ENCODE measurements around the gene KIAA1217.

The KIAA1217 gene

DNA sequence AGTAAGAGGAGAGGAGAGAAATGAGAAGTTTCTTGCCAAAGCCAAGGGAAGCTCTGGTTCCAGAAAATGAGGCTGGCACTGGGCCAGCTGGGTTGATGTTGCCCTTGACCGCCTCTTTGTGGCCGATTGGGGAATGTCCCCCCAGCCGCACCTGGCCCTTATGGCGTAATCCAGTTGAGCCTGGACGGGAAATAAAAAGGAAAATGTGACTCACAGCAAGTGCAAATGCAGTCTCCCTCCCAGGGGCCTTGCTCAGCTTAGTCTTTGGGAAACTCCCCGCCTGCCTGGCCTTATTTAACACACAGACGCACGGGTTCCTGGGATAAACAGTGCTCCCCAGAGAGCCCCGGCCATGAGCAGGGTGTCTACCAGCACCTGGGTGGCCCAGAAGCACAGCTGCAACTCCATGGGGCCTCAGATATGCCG lies 174.8 kb downstream of the KIAA1217 start:
- Histone ChIP-seq H3K4me1 (ENCODE audit: insufficient read depth, low read length) (no peaks in the 10 kb centered on the region), H3K27ac (ENCODE audit: low read length) (no peak overlapping the region), H3K79me2 (ENCODE audit: insufficient read depth, low read length) (no peaks in the 10 kb centered on the region), H3K9me3 (ENCODE audit: insufficient read depth, low read length, severe bottlenecking) (no peaks in the 10 kb centered on the region), H3K27me3 (ENCODE audit: insufficient read depth, low read length, poor library complexity) (no peaks in the 10 kb centered on the region), H3K4me3 (ENCODE audit: low read depth in 1 of 2, low read length in 2 of 2) (no peak overlapping the region), H3K9ac (ENCODE audit: low read depth, low read length) (no peak overlapping the region), H3K36me3 (ENCODE audit: insufficient read depth, low read length) (no peaks in the 10 kb centered on the region), H2AFZ (ENCODE audit: low read depth, low read length) (no peak overlapping the region; the same call in 1 of the 2 replicates), H4K20me1 (ENCODE audit: insufficient read depth, low read length) (no peaks in the 10 kb centered on the region), H3K4me2 (ENCODE audit: insufficient read depth, low read length) (no peak overlapping the region)
- no peak for DNase-seq
- no peak for ATAC-seq (ENCODE audit: insufficient read depth, low read depth)
- no peak for TF ChIP-seq EZH2 (IDR thresholded peaks at IDR 0.05; ENCODE audit: borderline replicate concordance, low read depth, low read length, severe bottlenecking)
- TF ChIP-seq, protein P1, sequence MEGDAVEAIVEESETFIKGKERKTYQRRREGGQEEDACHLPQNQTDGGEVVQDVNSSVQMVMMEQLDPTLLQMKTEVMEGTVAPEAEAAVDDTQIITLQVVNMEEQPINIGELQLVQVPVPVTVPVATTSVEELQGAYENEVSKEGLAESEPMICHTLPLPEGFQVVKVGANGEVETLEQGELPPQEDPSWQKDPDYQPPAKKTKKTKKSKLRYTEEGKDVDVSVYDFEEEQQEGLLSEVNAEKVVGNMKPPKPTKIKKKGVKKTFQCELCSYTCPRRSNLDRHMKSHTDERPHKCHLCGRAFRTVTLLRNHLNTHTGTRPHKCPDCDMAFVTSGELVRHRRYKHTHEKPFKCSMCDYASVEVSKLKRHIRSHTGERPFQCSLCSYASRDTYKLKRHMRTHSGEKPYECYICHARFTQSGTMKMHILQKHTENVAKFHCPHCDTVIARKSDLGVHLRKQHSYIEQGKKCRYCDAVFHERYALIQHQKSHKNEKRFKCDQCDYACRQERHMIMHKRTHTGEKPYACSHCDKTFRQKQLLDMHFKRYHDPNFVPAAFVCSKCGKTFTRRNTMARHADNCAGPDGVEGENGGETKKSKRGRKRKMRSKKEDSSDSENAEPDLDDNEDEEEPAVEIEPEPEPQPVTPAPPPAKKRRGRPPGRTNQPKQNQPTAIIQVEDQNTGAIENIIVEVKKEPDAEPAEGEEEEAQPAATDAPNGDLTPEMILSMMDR (IDR thresholded peaks at IDR 0.05; ENCODE audit: borderline replicate concordance, extremely low read depth, low read length, poor library complexity, severe bottlenecking), result peak; percentile 13

DNA sequence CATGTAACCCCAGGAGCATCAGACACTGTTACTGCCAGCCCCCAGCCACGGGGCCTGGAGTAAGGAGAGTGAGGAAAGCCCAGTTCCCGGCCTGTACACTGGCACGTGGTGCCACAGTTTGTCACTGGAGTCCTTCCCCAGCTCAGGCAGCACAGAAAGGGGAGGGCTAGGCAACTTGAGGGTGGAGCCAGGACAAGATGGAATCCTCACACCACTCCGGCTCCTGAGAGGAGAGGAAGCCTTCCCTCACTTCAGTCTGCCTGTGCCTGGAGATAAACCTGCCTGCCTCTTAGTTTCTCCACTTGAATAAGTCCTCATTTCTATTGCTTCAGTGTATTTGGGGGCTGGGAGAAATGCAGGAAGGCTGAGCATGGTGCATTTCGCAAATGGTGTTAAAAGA lies 176.0 kb downstream of the KIAA1217 start:
- Histone ChIP-seq H2AFZ (ENCODE audit: low read depth, low read length) (no peak overlapping the region), H3K9ac (ENCODE audit: low read depth, low read length) (no peak overlapping the region), H3K27ac (ENCODE audit: low read length) (no peak overlapping the region), H3K4me2 (ENCODE audit: insufficient read depth, low read length) (no peak overlapping the region), H3K27me3 (ENCODE audit: insufficient read depth, low read length, poor library complexity) (no peaks in the 10 kb centered on the region), H3K4me3 (ENCODE audit: low read depth in 1 of 2, low read length in 2 of 2) (no peak overlapping the region), H3K4me1 (ENCODE audit: insufficient read depth, low read length) (no peaks in the 10 kb centered on the region), H3K9me3 (ENCODE audit: insufficient read depth, low read length, severe bottlenecking) (no peaks in the 10 kb centered on the region), H4K20me1 (ENCODE audit: insufficient read depth, low read length) (no peaks in the 10 kb centered on the region), H3K79me2 (ENCODE audit: insufficient read depth, low read length) (no peaks in the 10 kb centered on the region), H3K36me3 (ENCODE audit: insufficient read depth, low read length) (no peaks in the 10 kb centered on the region)
- no peak for DNase-seq
- no peak for ATAC-seq (ENCODE audit: insufficient read depth, low read depth)
- no peak for TF ChIP-seq EZH2 (IDR thresholded peaks at IDR 0.05; ENCODE audit: borderline replicate concordance, low read depth, low read length, severe bottlenecking)
- TF ChIP-seq, protein P1 (IDR thresholded peaks at IDR 0.05; ENCODE audit: borderline replicate concordance, extremely low read depth, low read length, poor library complexity, severe bottlenecking), result no peak

DNA sequence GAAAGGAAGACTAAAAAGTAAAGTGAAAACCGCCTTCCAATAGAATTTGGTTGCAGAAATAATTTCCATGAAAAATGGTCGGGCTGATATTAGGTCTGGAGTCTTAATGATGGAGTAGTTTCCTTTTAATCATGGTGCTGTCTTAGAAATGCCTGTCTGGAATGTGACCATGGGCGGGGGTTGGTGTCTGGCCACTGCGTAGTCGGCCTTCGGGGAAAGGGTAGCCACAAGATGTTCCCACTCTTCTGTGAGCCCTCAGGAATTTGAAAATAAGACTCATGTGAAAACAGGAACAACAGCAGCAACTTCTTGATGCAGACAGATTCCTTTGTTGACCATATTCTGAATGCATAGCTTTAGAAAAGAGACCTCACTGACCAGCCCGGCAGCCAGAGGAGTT lies 176.8 kb downstream of the KIAA1217 start:
- ATAC-seq (ENCODE audit: insufficient read depth, low read depth), result no peak
- Histone ChIP-seq H3K36me3 (ENCODE audit: insufficient read depth, low read length) (no peaks in the 10 kb centered on the region), H2AFZ (ENCODE audit: low read depth, low read length) (no peak overlapping the region), H3K27ac (ENCODE audit: low read length) (no peak overlapping the region), H3K9ac (ENCODE audit: low read depth, low read length) (no peak overlapping the region), H3K9me3 (ENCODE audit: insufficient read depth, low read length, severe bottlenecking) (no peaks in the 10 kb centered on the region), H3K4me2 (ENCODE audit: insufficient read depth, low read length) (no peak overlapping the region), H3K4me1 (ENCODE audit: insufficient read depth, low read length) (no peaks in the 10 kb centered on the region), H3K4me3 (ENCODE audit: low read depth in 1 of 2, low read length in 2 of 2) (no peak overlapping the region), H3K27me3 (ENCODE audit: insufficient read depth, low read length, poor library complexity) (no peaks in the 10 kb centered on the region), H4K20me1 (ENCODE audit: insufficient read depth, low read length) (no peaks in the 10 kb centered on the region), H3K79me2 (ENCODE audit: insufficient read depth, low read length) (no peaks in the 10 kb centered on the region)
- no peak for TF ChIP-seq EZH2 (IDR thresholded peaks at IDR 0.05; ENCODE audit: borderline replicate concordance, low read depth, low read length, severe bottlenecking)
- TF ChIP-seq, protein P1 (IDR thresholded peaks at IDR 0.05; ENCODE audit: borderline replicate concordance, extremely low read depth, low read length, poor library complexity, severe bottlenecking), result no peak
- DNase-seq, result no peak
